Common myeloid progenitor, CD34-positive (primary cell): ENCODE results near the gene PAQR9.
"Not testable (repeated sequence)": the region's sequence is repeated elsewhere in the genome, so short reads cannot be mapped to it uniquely, and the experiment has no call there.

Experiments
- CTCF ChIA-PET: fragments of 350-600 bp; sonication (Branson Sonifier 250); formaldehyde crosslinking; loops from one replicate; lab custom pipeline; 2021; ENCODE audit warnings: antibody characterized with exemption; lab: Charles Lee
- POLR2A ChIA-PET: fragments of 350-600 bp; sonication (Branson Sonifier 250); formaldehyde crosslinking; loops from one replicate; lab custom pipeline; 2021; ENCODE audit warnings: antibody characterized with exemption; lab: Charles Lee
- DNase-seq, 3 donors: peaks; one replicate each; pipeline versions ENCODE4 v3.0.0 to v3.0.0-alpha.2; 2013
- H3K27ac ChIP-seq, 2 experiments: 1 replicate in 1 of 2; 2 replicates in 1 of 2; pipeline ENCODE4 v1.7.0; 2013; ENCODE audit warnings: inconsistent platforms in 2 of 2, low read length in 2 of 2, mild to moderate bottlenecking in 2 of 2, low read depth in 1 of 2, moderate library complexity in 1 of 2; ENCODE audit not compliant: severe bottlenecking in 2 of 2, insufficient read depth in 1 of 2, poor library complexity in 1 of 2
- H3K27me3 ChIP-seq, 5 experiments: replicated peaks in 2 of 5; 1 replicate in 3 of 5; 2 replicates in 2 of 5; pipeline versions ENCODE4 v1.6.1 to v1.7.0; 2013; ENCODE audit warnings: low read length in 4 of 5, mild to moderate bottlenecking in 2 of 5, moderate library complexity in 2 of 5, inconsistent platforms in 1 of 5; ENCODE audit not compliant: insufficient read depth in 5 of 5, control insufficient read depth in 4 of 5
- H3K36me3 ChIP-seq, 4 experiments: 1 replicate in 2 of 4; 2 replicates in 2 of 4; pipeline versions ENCODE4 v1.6.1 to v1.7.0; 2013; ENCODE audit warnings: low read length in 3 of 4, control low read depth in 1 of 4, mild to moderate bottlenecking in 1 of 4; ENCODE audit not compliant: control insufficient read depth in 4 of 4, insufficient read depth in 4 of 4
- H3K4me1 ChIP-seq, 4 experiments: 1 replicate in 3 of 4; 2 replicates in 1 of 4; pipeline versions ENCODE4 v1.6.1 to v1.7.1; 2013; ENCODE audit warnings: low read length in 3 of 4, mild to moderate bottlenecking in 3 of 4, control low read depth in 1 of 4, inconsistent platforms in 1 of 4, moderate library complexity in 1 of 4; ENCODE audit not compliant: control insufficient read depth in 4 of 4, insufficient read depth in 4 of 4; ENCODE audit errors: control extremely low read depth in 1 of 4
- H3K4me3 ChIP-seq, 7 experiments: 1 replicate in 4 of 7; 2 replicates in 3 of 7; pipeline versions ENCODE4 v1.5.1 to v1.7.0; 2013; ENCODE audit warnings: mild to moderate bottlenecking in 7 of 7, low read length in 6 of 7, moderate library complexity in 6 of 7, inconsistent platforms in 2 of 7, low read depth in 2 of 7, control low read depth in 1 of 7; ENCODE audit not compliant: insufficient read depth in 4 of 7, control insufficient read depth in 1 of 7; ENCODE audit errors: extremely low read depth in 1 of 7
- H3K9me3 ChIP-seq, 5 experiments: 1 replicate in 4 of 5; 2 replicates in 1 of 5; pipeline versions ENCODE4 v1.6.1 to v1.7.1; 2013; ENCODE audit warnings: low read length in 4 of 5, mild to moderate bottlenecking in 2 of 5, inconsistent platforms in 1 of 5, low read depth in 1 of 5, moderate library complexity in 1 of 5; ENCODE audit not compliant: control insufficient read depth in 4 of 5, insufficient read depth in 2 of 5; ENCODE audit errors: control extremely low read depth in 1 of 5
- WGBS: methylation state at CpG from one replicate; pipeline ENCODE4 v1.1.5; 2013; ENCODE audit not compliant: insufficient coverage; 5-methylcytosine and 5-hydroxymethylcytosine counted together

PAQR9 gene

DNA sequence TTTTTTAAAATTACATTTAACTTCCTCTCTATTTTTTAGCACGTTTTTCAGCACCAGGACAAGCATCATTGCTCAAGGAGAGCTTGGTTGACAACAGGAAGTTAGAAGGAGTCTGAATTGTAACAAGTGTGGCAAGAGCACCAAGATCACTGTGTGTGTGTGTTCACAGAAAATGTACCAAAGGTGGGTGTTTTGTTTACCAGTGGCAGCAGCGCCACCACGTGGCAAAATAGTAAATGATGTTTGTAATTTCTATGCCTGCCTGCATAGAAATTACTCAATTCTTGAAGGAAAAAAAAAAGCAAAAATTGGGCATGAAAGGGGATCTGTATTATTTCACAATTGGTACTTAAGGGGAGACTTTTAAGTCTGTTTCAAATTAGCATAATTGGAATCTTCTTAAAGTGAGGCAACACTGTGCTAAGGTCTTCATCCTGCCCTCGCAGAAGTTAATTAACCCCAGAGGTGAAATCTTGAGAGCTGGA lies 30.5 kb upstream of the PAQR9 start:
- POLR2A ChIA-PET: no interaction called here

DNA sequence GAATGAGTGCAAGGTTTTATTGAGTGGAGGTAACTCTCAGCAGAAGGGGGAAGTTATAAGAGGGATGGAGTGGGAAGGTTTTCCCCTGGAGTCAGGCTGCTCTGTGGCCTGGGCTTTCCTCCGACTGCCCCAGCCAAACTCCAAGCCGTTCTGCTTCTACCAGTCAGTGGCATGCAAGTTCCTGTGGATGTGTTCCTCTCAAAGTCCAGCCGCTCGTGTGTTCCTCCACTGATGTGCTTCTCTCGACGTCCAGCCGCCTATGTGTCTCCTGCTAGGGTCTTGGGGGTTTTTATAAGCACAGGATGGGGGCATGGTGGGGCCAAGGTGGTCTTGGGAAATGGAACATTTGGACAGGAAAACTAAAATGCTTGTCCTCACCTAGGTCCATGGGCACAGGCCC lies 28.8 kb upstream of the PAQR9 start:
- Histone ChIP-seq H3K4me3 (no peak overlapping the region), H3K9me3 (no peaks in the 10 kb centered on the region), H3K27me3 (no peaks in the 10 kb centered on the region), H3K4me1 (no peaks in the 10 kb centered on the region), H3K27ac (no peak overlapping the region), H3K36me3 (no peaks in the 10 kb centered on the region)
- ChIA-PET CTCF (interaction anchor here (0.7 to 3.1 kb wide), 7 partner anchors 11 to 413 kb away, joined by 3 to 23 read pairs (median 5); no protein-coding TSS in a partner anchor), POLR2A (no interaction called here)
- 94% methylated on average over 5 of the region's 7 CpGs for WGBS
- DNase-seq: no peak

More for the DNA sequence above, 30.5 kb upstream of the PAQR9 start:
- Histone ChIP-seq H3K4me3 (no peak overlapping the region), H3K4me1 (no peaks in the 10 kb centered on the region), H3K27ac (no peak overlapping the region), H3K27me3 (no peaks in the 10 kb centered on the region), H3K9me3 (no peaks in the 10 kb centered on the region), H3K36me3 (no peaks in the 10 kb centered on the region)
- CTCF ChIA-PET: interaction anchor here (0.8 to 3.1 kb wide), 10 partner anchors 9 to 414 kb away, joined by 3 to 23 read pairs (median 4); no protein-coding TSS in a partner anchor
- 33% methylated on average over 3 of the region's 4 CpGs for WGBS
- peak; percentile 78 to 89 (median 84) for DNase-seq

DNA sequence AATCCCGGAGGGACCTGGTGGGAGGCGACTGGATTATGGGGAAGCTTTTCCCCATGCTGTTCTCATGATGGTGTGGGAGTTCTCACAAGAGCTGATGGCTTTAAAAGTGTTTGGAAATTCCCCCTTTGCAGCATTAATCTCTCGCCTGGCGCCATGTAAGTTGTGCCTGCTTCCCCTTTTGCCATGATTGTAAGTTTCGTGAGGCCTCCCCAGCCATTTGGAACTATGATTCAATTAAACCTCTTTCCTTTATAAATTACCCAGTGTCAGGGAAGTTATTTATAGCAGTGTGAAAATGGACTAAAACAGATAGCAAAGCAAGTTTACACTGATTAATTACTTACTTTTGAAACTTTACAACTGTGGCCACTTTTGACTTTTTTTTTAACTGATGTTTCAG lies 27.2 kb upstream of the PAQR9 start:
- POLR2A ChIA-PET: no interaction called here
- no peaks in the 10 kb centered on the region for H3K27me3 ChIP-seq
- no peak overlapping the region for H3K4me3 ChIP-seq
- DNase-seq: peak in 2 of 3 donors; percentile 27
- no peak overlapping the region for H3K27ac ChIP-seq
- no peaks in the 10 kb centered on the region for H3K4me1 ChIP-seq
- CTCF ChIA-PET: interaction anchor here (0.9 to 2.4 kb wide), 6 partner anchors 9 to 162 kb away, joined by 3 to 11 read pairs (median 5); partner anchors contain the start of gene U2SURP
- 100% methylated on average over 2 of the region's 5 CpGs for WGBS
- H3K36me3 ChIP-seq: no peaks in the 10 kb centered on the region
- no peaks in the 10 kb centered on the region for H3K9me3 ChIP-seq

DNA sequence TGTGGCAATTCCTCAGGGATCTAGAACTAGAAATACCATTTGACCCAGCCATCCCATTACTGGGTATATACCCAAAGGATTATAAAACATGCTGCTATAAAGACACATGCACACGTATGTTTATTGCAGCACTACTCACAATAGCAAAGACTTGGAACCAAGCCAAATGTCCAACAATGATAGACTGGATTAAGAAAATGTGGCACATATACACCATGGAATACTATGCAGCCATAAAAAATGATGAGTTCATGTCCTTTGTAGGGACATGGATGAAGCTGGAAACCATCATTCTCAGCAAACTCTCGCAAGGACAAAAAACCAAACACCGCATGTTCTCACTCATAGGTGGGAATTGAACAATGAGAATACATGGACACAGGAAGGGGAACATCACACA lies 25.4 kb upstream of the PAQR9 start:
- POLR2A ChIA-PET, H3K9me3 ChIP-seq, H3K4me1 ChIP-seq, H3K27me3 ChIP-seq, H3K36me3 ChIP-seq, CTCF ChIA-PET, H3K27ac ChIP-seq, DNase-seq, H3K4me3 ChIP-seq: not testable (repeated sequence)
- no CpG with 5 or more reads among the region's 3 CpGs for WGBS

DNA sequence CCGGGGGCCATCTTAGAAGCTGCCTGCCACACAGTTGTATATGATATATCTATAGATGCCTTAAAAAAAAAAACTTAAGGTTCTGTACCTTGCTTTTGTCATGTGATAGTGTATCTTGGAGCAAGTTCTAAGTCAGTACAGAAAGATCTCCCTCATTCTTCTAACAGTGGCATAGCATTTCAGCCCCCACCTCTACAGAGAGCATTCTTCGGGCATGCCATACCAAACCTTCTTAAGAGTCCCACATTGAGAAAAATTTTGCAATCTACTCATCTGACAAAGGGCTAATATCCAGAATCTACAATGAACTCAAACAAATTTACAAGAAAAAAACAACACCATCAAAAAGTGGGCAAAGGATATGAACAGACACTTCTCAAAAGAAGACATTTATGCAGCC lies 24.7 kb upstream of the PAQR9 start:
- H3K4me3 ChIP-seq, H3K36me3 ChIP-seq, H3K9me3 ChIP-seq, POLR2A ChIA-PET, H3K27me3 ChIP-seq, DNase-seq, H3K27ac ChIP-seq, H3K4me1 ChIP-seq: not testable (repeated sequence)
- CTCF ChIA-PET: interaction anchor here (1.5 kb wide), 1 partner anchor 160 kb away, joined by 4 read pairs; no protein-coding TSS in a partner anchor
- WGBS: no CpG with 5 or more reads among the region's 2 CpGs

DNA sequence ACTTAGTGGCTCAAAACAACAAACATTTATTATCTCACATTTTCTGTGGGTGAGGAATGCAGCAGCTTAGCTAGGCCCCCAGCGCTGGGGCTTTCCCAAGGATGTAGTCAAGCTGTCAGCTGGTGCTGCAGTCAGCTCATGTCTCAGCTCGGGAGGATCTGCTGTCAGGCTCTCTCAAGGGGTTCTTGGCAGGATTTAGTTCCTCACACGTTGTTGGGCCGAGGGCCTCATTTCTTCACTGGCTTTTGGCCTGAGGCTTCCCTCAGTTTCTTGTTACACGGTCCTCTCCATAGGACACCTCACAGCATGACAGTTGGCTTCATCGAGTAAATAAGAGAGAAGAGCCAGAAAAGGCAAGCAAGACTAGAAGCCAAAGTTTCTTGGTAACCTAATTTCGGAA lies 24.2 kb upstream of the PAQR9 start:
- no peaks in the 10 kb centered on the region for H3K9me3 ChIP-seq
- ChIA-PET POLR2A (no interaction called here), CTCF (interaction anchor here (1.3 to 1.5 kb wide), 2 partner anchors 31 to 159 kb away, joined by 4 read pairs; no protein-coding TSS in a partner anchor)
- no peak overlapping the region for H3K27ac ChIP-seq
- 55% methylated on average over 7 of the region's 7 CpGs for WGBS
- peak in 2 of 3 donors; percentile 44 to 53 for DNase-seq
- H3K4me3 ChIP-seq: no peak overlapping the region
- no peaks in the 10 kb centered on the region for H3K36me3 ChIP-seq
- H3K4me1 ChIP-seq: no peaks in the 10 kb centered on the region
- H3K27me3 ChIP-seq: peaks cover 0 to 2% (median 0%) of the 10 kb centered on the region in 5 experiments

DNA sequence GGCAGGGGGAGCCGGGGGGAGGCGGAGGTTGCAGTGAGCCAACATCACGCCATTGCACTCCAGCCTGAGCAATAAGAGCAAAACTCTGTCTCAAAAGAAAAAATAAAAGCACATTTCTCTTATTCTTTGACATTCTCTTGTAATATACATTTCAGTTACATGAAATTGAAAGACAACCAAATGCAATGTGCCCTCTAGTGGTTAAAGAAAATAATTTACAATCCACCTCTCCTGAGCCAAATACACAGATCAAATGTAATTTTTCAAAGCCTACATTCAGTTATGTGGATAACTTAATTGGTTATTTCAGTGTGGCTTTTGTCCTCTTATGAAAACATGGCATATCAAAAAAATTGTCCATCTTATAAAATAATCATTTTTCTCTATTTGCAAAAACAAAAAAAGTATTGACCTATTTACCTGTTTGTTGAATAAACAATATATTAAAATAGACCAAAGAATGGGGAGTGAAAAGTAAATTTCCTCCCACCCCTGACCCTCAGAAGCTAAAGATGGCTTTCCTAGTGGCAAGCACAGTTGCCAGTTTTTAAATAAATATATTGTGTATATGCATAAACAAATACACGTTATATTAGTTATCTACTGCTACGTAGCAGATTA lies 23.7 kb upstream of the PAQR9 start:
- peak; percentile 38 to 70 (median 67) for DNase-seq
- Histone ChIP-seq H3K27ac (no peak overlapping the region), H3K27me3 (peaks cover 0 to 2% (median 0%) of the 10 kb centered on the region in 5 experiments), H3K4me1 (no peaks in the 10 kb centered on the region), H3K4me3 (no peak overlapping the region), H3K9me3 (no peaks in the 10 kb centered on the region), H3K36me3 (no peaks in the 10 kb centered on the region)
- CTCF ChIA-PET: interaction anchor here (1.3 to 1.5 kb wide), 2 partner anchors 30 to 159 kb away, joined by 4 read pairs; no protein-coding TSS in a partner anchor
- POLR2A ChIA-PET: no interaction called here
- whole genome bisulfite sequencing: 90% methylated on average over 3 of the region's 5 CpGs
